MCF 10A (cell line): ENCODE results near the gene HNRNPC. TPM values are rescaled to one million over a fixed set of nuclear protein-coding genes. Genes with fewer than 3 reads are reported as not detected.

Source experiments
- BruUV-seq: library from RNA; stranded (reverse); fragments of 400-500 nt; replicated peaks from 2 replicates; lab custom pipeline; 2021; lab: Mats Ljungman, UMichigan
- CTCF ChIA-PET: fragments of 300-600 bp; sonication (Branson Sonifier 250); formaldehyde crosslinking; extraction: SDS; loops from one replicate; lab custom pipeline; 2021; ENCODE audit warnings: antibody characterized with exemption, inconsistent platforms; lab: Yijun Ruan, JAX
- POLR2A ChIA-PET: fragments of 300-600, 350-650 bp; sonication (Branson Sonifier 250); formaldehyde crosslinking; extraction: SDS; loops from one replicate; lab custom pipeline; 2020; ENCODE audit warnings: antibody characterized with exemption, inconsistent platforms; lab: Yijun Ruan, JAX
- DNase-seq: peaks from one replicate; pipeline ENCODE4 v3.0.0-alpha.2; 2018; ENCODE audit not compliant: unreplicated experiment
- H3K27ac Mint-ChIP-seq: one replicate; pipeline ENCODE4 v1.8.0; 2022; ENCODE audit warnings: mild to moderate bottlenecking, low read depth, mixed read lengths; ENCODE audit not compliant: unreplicated experiment
- H3K27me3 Mint-ChIP-seq: one replicate; pipeline ENCODE4 v1.8.0; 2022; ENCODE audit warnings: mixed read lengths; ENCODE audit not compliant: insufficient read depth, unreplicated experiment
- H3K36me3 Mint-ChIP-seq: one replicate; pipeline ENCODE4 v1.8.0; 2022; ENCODE audit warnings: mild to moderate bottlenecking, moderate library complexity, mixed read lengths; ENCODE audit not compliant: insufficient read depth, unreplicated experiment
- H3K4me1 Mint-ChIP-seq: one replicate; pipeline ENCODE4 v1.8.0; 2022; ENCODE audit warnings: mixed read lengths; ENCODE audit not compliant: insufficient read depth, unreplicated experiment
- H3K4me3 Mint-ChIP-seq: one replicate; pipeline ENCODE4 v1.8.0; 2022; ENCODE audit warnings: mild to moderate bottlenecking, moderate library complexity, mixed read lengths; ENCODE audit not compliant: unreplicated experiment
- H3K9me3 Mint-ChIP-seq: one replicate; pipeline ENCODE4 v1.8.0; 2022; ENCODE audit warnings: mixed read lengths; ENCODE audit not compliant: unreplicated experiment
- CTCF ChIP-seq: fragments of 200-600 bp; IDR thresholded peaks from one replicate; pipeline ENCODE4 v1.8.0; 2022; ENCODE audit warnings: antibody characterized with exemption, mild to moderate bottlenecking; ENCODE audit not compliant: unreplicated experiment
- intact Hi-C: fragments of 100-400 bp; cut with micrococcal nuclease; formaldehyde crosslinking; loops from 2 replicates; pipeline ENCODE4 v1.14.1; 2022
- total RNA-seq: library from RNA; stranded (reverse); gene quantifications from 2 replicates; pipeline ENCODE4 v1.2.3, GENCODE V29; 2022

HNRNPC gene
- total RNA-seq, 1 experiment from 2014 or later: 882 TPM

- peak; percentile 65 for DNase-seq
- Mint-ChIP-seq H3K36me3 (peaks cover 5% of the 10 kb centered on the region), H3K27me3 (peaks cover 11% of the 10 kb centered on the region), H3K4me3 (peak overlapping the region; percentile 48), H3K9me3 (no peaks in the 10 kb centered on the region), H3K4me1 (no peaks in the 10 kb centered on the region), H3K27ac (no peak overlapping the region)
- intact Hi-C loops: no loop called here
- ChIA-PET CTCF (interaction anchor here (0.6 to 1.4 kb wide), 5 partner anchors 10 to 365 kb away, joined by 3 to 5 read pairs (median 3); partner anchors contain the start of gene ARHGEF40), POLR2A (interaction anchor here (0.9 to 1.4 kb wide), 3 partner anchors 8 to 34 kb away, joined by 3 read pairs; no protein-coding TSS in a partner anchor)
- BruUV-seq: no TSS peak
- no peak for TF ChIP-seq CTCF
Measured at GRCh38 chr14:21191809-21192446, 77.3 kb downstream of the HNRNPC start.

- TF ChIP-seq CTCF: no peak
- intact Hi-C loops: no loop called here
- Mint-ChIP-seq H3K36me3 (peaks cover 5% of the 10 kb centered on the region), H3K4me1 (no peaks in the 10 kb centered on the region), H3K27ac (no peak overlapping the region), H3K4me3 (no peak overlapping the region), H3K27me3 (peaks cover 13% of the 10 kb centered on the region), H3K9me3 (no peaks in the 10 kb centered on the region)
- no peak for DNase-seq
- no TSS peak for BruUV-seq
- ChIA-PET CTCF (interaction anchor here (0.7 to 1.0 kb wide), 3 partner anchors 23 to 83 kb away, joined by 4 to 5 read pairs (median 5); no protein-coding TSS in a partner anchor), POLR2A (no interaction called here)
Measured at GRCh38 chr14:21191261-21191808, 77.9 kb downstream of the HNRNPC start.

GRCh38 chr14:21185491-21185890 lies 83.8 kb downstream of the HNRNPC start:
- Mint-ChIP-seq H3K4me3 (no peak overlapping the region), H3K27me3 (peaks cover 34% of the 10 kb centered on the region), H3K4me1 (peaks cover 6% of the 10 kb centered on the region), H3K27ac (no peak overlapping the region), H3K36me3 (no peaks in the 10 kb centered on the region), H3K9me3 (peaks cover 8% of the 10 kb centered on the region)
- POLR2A ChIA-PET: no interaction called here
- no peak for DNase-seq
- TF ChIP-seq CTCF: no peak
- intact Hi-C loops: no loop called here
- CTCF ChIA-PET: interaction anchor here (0.7 kb wide), 1 partner anchor 373 kb away, joined by 3 read pairs; no protein-coding TSS in a partner anchor
- BruUV-seq: no TSS peak

- Mint-ChIP-seq H3K36me3 (no peaks in the 10 kb centered on the region), H3K27me3 (peaks cover 46% of the 10 kb centered on the region), H3K27ac (no peak overlapping the region), H3K9me3 (peaks cover 9% of the 10 kb centered on the region), H3K4me3 (no peak overlapping the region), H3K4me1 (peaks cover 6% of the 10 kb centered on the region)
- no TSS peak for BruUV-seq
- POLR2A ChIA-PET: interaction anchor here (1.2 kb wide), 1 partner anchor 8 kb away, joined by 3 read pairs; no protein-coding TSS in a partner anchor
- TF ChIP-seq CTCF: no peak
- intact Hi-C loops: no loop called here
- DNase-seq: no peak
- CTCF ChIA-PET: no interaction called here
Measured at GRCh38 chr14:21184254-21184653, 85.0 kb downstream of the HNRNPC start.
